ENCODE measurements around the gene ENOX1.

- no peak for TF ChIP-seq POLR2A (IDR thresholded peaks at IDR 0.05; ENCODE audit: low read depth, low read length)
- TF ChIP-seq, protein P1, sequence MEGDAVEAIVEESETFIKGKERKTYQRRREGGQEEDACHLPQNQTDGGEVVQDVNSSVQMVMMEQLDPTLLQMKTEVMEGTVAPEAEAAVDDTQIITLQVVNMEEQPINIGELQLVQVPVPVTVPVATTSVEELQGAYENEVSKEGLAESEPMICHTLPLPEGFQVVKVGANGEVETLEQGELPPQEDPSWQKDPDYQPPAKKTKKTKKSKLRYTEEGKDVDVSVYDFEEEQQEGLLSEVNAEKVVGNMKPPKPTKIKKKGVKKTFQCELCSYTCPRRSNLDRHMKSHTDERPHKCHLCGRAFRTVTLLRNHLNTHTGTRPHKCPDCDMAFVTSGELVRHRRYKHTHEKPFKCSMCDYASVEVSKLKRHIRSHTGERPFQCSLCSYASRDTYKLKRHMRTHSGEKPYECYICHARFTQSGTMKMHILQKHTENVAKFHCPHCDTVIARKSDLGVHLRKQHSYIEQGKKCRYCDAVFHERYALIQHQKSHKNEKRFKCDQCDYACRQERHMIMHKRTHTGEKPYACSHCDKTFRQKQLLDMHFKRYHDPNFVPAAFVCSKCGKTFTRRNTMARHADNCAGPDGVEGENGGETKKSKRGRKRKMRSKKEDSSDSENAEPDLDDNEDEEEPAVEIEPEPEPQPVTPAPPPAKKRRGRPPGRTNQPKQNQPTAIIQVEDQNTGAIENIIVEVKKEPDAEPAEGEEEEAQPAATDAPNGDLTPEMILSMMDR (IDR thresholded peaks at IDR 0.05; ENCODE audit: extremely low read depth in 1 of 2, insufficient read depth in 1 of 2, low read depth in 1 of 2, low read length in 2 of 2), result no peak
These were observed 298.9 kb downstream of the ENOX1 start for GRCh38 chr13:43487885-43488284.
